HG02943 (cell line): ENCODE measurements around the gene EYA4.

ENCODE experiments used
- ATAC-seq: cut with Tn5 transposase; IDR thresholded peaks from one replicate; pipeline ENCODE4 v1.9.1; 2021; ENCODE audit warnings: mild to moderate bottlenecking, low read depth, moderate library complexity; ENCODE audit not compliant: unreplicated experiment

The EYA4 gene, protein sequence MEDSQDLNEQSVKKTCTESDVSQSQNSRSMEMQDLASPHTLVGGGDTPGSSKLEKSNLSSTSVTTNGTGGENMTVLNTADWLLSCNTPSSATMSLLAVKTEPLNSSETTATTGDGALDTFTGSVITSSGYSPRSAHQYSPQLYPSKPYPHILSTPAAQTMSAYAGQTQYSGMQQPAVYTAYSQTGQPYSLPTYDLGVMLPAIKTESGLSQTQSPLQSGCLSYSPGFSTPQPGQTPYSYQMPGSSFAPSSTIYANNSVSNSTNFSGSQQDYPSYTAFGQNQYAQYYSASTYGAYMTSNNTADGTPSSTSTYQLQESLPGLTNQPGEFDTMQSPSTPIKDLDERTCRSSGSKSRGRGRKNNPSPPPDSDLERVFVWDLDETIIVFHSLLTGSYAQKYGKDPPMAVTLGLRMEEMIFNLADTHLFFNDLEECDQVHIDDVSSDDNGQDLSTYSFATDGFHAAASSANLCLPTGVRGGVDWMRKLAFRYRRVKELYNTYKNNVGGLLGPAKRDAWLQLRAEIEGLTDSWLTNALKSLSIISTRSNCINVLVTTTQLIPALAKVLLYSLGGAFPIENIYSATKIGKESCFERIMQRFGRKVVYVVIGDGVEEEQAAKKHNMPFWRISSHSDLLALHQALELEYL

DNA sequence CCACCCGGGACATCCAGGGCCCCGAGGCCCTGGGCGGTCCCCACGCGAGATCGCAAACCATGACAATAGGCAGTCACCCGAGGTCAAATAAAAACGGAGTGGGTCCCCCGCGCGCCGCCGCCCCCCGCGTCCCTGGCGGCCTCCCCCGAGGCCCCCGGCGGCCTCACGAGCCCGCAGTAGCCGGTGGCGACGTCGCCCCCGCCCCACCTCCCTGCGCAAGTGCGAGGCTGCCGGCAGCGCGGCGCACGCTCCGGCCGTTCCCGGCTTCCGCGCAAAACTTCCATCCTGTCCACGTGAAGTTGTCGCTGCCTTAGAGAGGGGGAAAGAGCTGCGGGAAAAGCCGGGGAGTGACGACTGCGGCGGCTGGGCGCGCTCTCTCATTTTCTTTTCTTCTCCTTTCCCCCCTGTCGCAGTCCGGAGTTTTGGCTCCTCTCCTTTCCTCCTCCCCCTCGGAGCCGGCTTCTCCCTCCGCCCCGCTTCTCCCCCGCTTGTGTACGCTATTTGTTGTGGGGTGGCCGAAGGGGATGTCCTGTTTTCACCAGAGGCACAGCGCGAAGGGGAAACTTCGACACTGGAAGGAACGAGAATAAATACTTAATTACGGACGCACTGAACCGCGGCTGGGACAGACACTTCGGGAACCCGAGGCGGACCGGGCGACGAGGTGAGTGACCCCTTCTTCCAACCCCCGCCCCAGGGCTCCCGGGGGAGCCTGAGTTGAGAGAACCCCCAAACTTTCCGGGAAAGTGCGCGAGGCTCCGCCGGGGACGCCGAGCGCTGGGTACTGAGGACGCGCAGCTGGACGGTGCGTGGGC, at the start of gene EYA4:
EYA4 (plus strand) TSS at position 272 of the 815 bp plus-strand sequence. CDS start 33,424 bp downstream, outside the sequence.
- no peak for ATAC-seq

DNA sequence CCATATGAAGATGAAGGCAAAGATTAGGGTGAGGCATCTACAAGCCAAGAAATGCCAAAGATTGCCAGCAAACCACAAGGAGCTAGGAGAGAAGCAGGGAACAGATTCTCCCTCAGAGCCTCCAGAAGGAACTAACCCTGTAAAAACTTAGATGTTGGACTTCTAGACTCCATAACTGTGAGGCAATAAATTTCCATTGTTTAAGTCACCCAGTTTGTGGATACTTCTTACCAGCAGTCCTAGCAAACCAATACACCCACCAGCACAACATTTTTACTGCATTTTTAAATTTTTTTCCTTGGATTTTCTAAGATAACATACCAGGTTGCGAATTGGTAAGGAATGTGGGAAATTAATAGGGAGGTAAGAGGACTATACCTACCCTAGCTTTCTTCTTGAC, 47.8 kb upstream of the EYA4 start:
- ATAC-seq, result no peak

DNA sequence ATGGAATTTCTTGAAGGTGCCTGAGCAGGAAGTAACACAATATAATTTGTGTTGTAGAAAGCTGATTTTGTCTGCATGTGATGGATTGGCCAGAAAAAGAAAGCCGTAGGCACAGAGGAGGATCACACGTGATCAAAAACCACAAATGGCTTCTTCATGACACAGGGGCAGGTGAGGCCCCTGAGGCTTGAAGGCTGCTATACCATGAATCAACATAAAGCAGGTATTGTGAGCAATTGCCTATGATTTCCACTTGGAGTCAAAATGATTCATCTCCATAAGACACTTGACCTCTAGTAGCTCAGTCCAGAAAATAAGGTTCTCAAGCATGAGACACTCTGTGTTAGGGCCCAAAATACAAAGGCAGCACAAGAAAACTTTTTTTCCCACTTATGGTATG, 42.4 kb upstream of the EYA4 start:
- no peak for ATAC-seq

DNA sequence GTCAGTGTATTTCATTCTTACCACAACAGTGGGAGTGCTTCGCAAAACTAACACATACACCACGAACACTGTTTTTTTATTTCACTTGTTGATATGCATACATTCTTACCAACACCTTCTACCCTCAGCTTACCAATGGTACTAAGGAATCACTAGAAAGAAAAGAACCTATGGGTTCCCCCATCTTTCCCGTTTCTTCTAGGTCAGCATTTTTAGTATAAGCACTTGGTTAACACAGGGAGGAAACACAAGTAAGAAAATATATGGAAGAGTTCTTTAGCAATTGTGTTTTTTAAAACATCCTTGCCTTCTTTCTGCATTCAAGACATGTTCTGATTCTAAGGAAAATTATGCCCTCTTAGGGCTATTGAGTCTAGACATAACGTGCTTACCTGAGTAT, 39.9 kb upstream of the EYA4 start:
- ATAC-seq, result no peak

DNA sequence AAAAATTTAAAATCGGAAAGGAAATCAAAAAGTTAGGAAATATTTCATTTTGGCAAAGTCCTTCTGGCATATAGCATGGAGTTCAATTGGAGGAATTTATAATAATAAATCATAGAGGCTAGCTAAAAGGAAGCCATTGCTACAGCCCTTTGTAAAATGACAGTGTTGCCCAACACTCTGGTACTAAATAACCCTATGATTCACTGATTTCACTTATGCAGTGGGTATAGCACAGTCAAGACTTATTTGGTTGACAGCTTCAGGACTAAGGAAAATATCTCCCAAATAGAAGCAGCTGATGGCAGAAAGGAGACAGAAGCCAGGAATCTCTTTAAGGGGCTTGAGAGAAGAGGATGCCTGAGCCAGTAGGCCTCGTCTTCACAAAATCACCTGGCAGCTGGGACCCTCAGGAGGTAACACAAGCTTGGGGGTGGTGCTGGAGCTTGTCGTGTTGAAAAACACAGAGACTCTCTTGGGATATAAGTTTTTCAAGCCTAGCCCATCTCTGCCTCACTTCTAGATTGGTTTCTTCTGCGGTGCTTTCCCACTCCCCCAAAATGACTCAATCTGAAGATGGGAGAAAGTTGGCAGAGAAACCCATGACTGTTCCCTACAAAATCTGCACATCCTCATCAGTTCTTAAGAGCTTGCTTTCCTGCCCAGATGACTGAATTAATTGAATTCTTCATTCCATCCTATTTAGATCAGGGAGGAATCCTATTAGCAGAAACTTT, 38.4 kb upstream of the EYA4 start:
- ATAC-seq, result no peak

DNA sequence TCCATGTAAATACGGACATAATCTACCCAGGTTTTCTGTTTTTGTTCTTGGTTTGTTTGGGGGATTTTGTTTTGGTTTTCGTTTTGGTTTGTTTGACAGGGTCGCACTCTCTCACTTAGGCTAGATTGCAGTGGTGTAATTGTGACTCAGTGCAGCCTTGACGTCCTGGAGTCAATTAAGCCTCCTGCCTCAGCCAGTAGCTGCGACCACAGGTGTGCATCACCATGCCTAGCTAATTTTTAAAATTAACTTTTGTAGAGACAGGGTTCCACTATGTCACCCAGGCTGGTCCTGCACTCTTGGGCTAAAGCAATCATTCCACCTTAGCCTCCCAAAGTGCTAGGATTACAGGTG, 37.8 kb upstream of the EYA4 start:
- no peak for ATAC-seq

DNA sequence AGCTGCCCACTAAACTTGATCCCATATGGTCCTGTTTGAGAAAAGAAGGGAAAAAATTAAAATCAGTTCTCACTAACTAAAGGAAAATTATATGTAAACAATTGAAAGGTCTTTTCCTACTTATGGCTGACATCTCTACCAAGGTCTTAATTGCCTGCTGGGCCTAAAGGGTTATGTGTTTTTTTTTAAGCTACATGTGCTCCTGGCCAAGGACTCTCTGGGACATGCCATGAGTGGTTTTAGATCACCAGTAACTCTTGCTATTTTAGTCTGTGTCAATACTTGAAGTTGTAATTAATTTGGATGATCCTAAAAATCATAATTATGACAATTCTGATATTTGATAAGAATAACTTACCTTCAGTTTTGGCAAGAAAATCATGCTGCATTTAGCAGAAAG, 35.9 kb upstream of the EYA4 start:
- no peak for ATAC-seq

DNA sequence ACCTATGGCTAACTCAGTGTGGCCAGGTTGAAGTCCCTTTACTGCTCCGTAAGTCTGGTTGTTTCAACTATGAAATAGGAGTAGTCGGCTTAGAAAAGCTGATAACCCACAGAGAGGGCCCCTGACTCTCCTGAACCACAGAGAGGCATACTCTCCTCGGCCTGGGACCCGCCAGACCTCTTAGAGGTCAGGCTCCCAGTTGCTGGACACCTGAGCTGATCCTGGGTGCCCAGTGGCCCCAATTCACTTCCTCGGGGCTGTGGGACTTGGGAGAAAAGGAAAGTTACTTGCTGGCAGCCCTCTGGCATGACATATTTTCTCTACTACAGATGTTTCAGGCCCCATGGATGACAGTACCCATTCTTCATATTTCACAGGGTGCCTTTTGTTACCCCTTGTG, 34.2 kb upstream of the EYA4 start:
- no peak for ATAC-seq

DNA sequence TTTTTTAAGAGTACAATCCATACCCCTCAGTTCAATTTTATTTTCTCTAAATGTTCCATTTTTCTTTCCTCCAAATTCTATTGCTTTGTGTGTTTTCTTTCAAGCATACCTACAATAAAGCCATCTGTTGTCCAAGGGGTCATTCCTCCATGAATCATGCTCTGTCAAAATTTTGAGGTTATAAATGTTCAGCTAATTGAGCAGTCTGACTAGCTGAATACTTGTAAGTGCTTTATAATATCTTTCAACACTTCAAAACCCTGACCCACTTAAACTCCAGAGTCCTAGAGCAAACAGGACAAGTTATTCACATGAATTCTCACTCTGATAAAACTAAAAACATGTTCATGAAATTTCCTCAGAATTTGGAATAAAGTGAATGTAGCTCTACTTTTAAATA, 33.4 kb upstream of the EYA4 start:
- no peak for ATAC-seq

DNA sequence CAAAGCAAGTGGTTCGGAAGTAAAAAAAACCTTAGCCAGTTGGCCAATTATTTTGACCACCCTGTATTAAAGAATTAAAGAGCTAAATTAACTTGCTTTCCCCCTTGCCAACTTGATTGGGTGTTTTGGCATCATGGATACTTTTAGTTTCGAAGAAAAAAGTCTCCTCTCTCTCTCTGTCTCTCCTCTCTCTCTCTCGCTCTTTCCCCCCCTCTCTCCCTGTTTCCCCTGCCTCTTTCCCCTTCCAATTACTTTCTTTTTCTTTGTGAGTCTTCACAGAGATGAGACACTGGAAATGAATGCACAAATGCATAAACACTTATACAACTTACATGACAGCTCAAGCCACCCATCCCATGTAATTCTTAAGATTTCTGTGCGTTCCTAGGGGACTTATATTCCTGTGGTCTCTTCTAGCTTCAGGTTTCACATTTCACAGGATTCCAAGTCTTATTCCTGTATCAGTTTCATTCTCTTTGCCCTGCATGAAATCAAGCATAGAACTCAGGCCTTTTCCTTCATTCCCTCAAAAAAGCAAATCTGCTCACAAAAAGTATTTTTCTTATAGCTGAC, 32.9 kb upstream of the EYA4 start:
- ATAC-seq, result no peak

DNA sequence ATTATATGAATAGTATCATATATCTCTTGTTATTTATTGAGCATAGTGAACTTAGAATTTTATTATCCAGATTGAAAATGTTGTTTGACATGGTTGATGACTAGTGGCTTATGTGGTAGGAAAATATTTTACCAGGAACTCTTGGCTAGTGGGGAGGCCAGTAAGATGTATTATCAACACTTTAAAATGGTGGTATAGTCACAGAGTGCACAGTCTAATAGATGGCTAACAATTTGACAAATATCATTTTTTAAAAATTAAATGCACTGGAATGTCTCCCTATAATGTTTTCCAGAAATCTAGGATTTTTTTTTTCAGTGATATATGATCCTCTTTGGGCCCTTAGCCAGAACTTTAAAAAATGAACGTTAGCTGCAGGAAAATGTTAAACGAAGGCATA, 26.9 kb upstream of the EYA4 start:
- no peak for ATAC-seq

DNA sequence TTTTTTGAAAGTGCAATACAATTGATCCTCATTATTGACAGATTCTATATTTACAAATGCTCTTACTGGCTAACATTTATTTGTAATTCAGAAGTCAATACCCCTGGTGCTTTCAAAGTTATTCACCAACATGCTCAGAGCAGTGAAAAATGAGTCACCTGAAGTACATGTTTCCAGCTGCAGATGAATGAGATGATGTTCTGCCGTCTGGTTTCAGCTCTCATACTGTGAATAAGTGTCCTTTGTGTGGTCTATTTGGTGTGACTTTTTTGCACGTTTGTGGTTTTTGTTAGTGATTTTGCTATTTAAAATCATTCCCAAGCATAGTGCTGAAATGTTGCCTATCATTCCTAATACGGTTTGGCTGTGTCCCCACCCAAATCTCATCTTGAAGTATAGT, 22.3 kb upstream of the EYA4 start:
- ATAC-seq, result no peak

DNA sequence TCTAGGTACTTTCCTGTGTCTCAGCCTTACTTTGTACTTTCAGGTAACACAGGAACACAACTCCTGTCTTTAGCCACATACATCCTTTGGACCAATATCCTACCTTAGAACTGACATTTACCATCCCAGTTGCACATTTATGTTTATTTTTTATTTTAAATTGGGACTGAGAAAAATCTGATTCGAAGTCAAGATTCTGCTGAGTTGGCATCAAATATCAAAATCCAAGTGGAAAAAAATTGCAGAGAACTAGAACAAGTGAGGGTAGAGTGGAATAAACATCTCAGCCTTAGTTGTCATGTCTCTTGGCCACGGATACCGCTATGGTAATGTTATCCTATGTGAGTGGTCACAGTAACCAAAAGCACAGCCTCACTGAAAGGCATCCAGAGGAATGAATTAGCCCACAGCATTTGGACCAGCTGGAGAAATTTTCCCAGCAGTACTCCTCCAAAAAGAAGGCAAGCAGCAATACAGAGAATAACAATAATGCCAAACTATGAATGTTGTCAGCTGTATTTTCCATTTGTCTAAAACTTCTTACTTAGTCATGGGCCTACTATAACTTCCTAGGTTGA, 17.6 kb upstream of the EYA4 start:
- no peak for ATAC-seq

DNA sequence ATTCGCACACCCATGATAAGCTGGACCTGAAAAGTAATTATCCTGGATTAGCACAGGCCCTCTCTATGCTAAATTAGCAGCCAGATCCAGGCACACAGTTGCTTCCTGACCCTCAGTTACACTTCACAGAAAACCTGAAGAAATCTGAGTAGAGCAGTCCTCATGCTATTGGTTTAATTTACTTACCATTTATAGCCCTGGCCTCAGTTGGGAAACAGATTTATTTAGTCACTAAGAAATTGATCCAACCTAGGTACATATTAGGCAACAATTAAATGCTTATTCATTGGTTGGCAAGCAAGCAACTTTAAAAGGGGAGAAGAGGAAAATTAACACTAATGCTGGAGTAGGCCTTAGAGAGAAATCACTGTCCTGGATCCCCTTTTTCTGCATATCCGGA, 15.6 kb upstream of the EYA4 start:
- no peak for ATAC-seq

DNA sequence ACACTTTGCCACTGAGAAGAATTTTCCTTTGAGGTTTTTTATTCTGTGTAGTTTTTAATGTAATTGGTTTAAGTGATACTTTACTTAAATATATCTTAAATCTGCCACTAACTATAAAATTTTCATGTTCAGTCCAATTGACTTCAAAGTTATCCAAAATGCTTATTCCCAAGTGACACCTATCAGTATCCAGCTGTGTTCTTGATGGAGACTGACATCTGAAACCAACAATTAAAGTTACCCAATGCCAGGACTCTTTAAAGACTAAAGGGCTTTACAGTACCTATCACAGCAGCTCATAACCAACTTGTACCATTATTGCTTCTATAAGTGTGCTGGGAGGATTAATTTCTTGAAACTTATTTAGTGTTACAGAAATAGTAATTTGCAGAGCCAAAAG, 13.8 kb upstream of the EYA4 start:
- ATAC-seq, result no peak

DNA sequence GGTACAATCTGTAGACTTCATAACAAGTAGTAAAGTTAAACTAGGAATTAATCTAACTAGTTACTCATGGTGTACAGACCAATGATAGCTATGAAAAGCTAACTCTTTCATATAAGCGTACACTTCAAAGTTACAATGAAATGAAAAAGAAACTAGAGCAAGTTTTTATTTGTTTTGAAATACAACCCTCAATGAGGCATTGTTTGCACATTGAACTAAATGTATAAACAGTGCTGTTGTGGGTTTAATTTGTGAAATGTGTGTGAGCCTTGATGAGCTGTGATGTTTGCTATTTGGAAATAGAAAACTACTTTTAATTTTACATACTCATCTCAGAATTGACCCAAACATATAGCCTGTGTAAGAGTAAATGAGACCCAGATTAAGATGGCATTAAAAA, 11.1 kb upstream of the EYA4 start:
- ATAC-seq, result no peak

DNA sequence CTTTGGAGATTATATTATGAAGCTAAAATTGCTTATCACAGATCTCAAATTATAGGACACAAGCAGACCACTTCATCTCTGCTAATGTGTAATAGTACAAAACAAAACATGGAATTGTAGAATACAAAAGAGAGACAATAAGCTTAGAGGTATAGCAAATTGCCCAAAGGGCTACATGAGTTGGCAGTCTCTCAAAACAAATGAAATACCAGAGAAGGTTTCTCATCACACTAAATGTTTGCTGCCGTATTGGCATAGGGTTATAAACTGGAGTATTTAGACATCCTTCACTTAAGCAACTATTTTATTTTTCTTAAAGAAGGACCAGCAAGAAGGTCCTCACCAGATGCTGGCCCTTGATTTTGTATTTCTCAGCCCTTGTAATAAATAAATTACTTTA, 5.9 kb upstream of the EYA4 start:
- no peak for ATAC-seq

DNA sequence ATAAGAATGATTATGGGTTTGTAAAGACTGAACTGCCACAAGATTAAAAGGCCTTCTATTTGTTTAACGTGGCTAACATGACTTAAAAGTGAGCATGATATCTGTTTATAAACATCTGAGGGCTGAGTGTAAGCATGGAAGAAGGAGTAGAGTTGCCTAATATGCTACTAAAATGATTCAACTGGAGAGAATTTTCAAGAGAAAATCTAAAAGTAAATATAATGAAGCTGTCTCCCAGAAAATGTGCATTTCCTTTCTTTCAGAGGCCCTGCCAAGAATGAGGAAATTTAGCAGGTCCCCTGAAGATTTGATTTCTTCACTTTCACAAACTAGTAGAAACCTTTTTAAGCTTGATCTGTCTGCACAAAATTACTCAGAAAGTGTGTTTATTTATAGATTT, 4.2 kb upstream of the EYA4 start:
- ATAC-seq, result no peak

DNA sequence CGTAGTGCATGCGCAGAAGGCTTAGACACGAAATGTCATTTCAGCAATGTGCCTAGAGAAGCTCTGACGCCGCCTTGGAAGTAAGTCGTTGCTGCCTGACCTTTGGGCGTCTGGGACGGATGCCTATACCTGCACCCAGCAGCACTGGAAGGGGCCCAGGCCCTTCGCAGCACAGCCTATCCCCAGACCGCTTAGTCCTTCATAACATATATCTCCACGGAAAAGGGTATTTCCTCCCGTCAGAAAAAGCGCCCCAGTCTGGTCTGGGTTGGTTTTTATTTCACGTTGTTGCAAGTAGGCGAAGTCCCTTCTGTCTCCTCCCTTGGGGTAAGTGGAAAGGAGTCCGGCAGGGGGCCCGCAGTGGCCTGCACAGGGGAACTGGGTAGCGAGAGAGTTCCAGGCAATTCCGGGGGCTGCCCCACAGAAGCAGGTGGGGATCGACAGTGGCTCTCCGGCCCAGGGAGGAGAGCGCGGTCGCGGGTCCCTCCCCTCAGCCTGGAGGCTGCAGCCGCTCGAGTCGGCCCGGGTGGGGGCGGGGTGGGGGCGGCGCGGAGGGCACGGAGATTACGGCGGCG, 559 bp upstream of the EYA4 start:
- ATAC-seq, result no peak
